A673 (cell line): Measurements from ENCODE around the gene SMIM45.

Source experiments
- BruUV-seq: library from RNA; stranded (reverse); fragments of 400-500 nt; replicated peaks from 2 replicates; lab custom pipeline; 2021; lab: Mats Ljungman, UMichigan
- CTCF ChIA-PET: fragments of 300-600 bp; sonication (Branson Sonifier 250); formaldehyde crosslinking; loops from one replicate; lab custom pipeline; 2022; ENCODE audit warnings: antibody characterized with exemption; lab: Charles Lee
- POLR2A ChIA-PET: fragments of 300-600 bp; sonication (Branson Sonifier 250); formaldehyde crosslinking; loops from one replicate; lab custom pipeline; 2022; ENCODE audit warnings: antibody characterized with exemption; ENCODE audit not compliant: low non-redundant PET; lab: Charles Lee
- DNase-seq: peaks from one replicate; pipeline ENCODE4 v3.0.0-alpha.2; 2015; ENCODE audit warnings: low spot score
- H3K27ac ChIP-seq: fragments of 200-600 bp; sonication (generic); 2 replicates; pipeline ENCODE4 v1.5.1; 2016; ENCODE audit warnings: mixed run types, low read depth, mild to moderate bottlenecking, mixed read lengths, antibody characterized with exemption, low read length; ENCODE audit not compliant: poor library complexity, severe bottlenecking
- H3K27me3 ChIP-seq: fragments of 200-600 bp; sonication (generic); replicated peaks from 2 replicates; pipeline ENCODE4 v1.6.1; 2017; ENCODE audit warnings: mixed run types, low read depth, mild to moderate bottlenecking, mixed read lengths, antibody characterized with exemption, low read length; ENCODE audit not compliant: insufficient read depth, poor library complexity
- H3K36me3 ChIP-seq: fragments of 200-600 bp; sonication (generic); 2 replicates; pipeline ENCODE4 v1.6.1; 2016; ENCODE audit warnings: mixed run types, mild to moderate bottlenecking, mixed read lengths, antibody characterized with exemption, low read length; ENCODE audit not compliant: insufficient read depth, poor library complexity, severe bottlenecking
- H3K4me1 ChIP-seq: fragments of 200-600 bp; sonication (generic); 2 replicates; pipeline ENCODE4 v1.6.1; 2017; ENCODE audit warnings: mixed run types, mild to moderate bottlenecking, mixed read lengths, antibody characterized with exemption, low read length; ENCODE audit not compliant: insufficient read depth, poor library complexity, severe bottlenecking
- H3K4me3 ChIP-seq: fragments of 200-600 bp; sonication (generic); 2 replicates; pipeline ENCODE4 v1.5.1; 2016; ENCODE audit warnings: low read depth, mixed run types, mild to moderate bottlenecking, mixed read lengths, low read length; ENCODE audit not compliant: poor library complexity, severe bottlenecking
- H3K9me3 ChIP-seq: fragments of 200-600 bp; sonication (generic); 2 replicates; pipeline ENCODE4 v1.6.1; 2016; ENCODE audit warnings: mixed run types, low read depth, mild to moderate bottlenecking, mixed read lengths, antibody characterized with exemption, low read length; ENCODE audit not compliant: poor library complexity, severe bottlenecking
- EZH2 ChIP-seq: fragments of 200-600 bp; sonication (generic); IDR thresholded peaks from 2 replicates; pipeline ENCODE4 v1.6.1; 2017; ENCODE audit warnings: borderline replicate concordance, low read depth, mild to moderate bottlenecking, mixed read lengths, antibody characterized with exemption, low read length; ENCODE audit not compliant: poor library complexity, severe bottlenecking
- intact Hi-C: fragments of 100-400 bp; cut with micrococcal nuclease; formaldehyde crosslinking; loops from one replicate; pipeline ENCODE4 v1.10.0; 2022; ENCODE audit not compliant: unreplicated experiment
- TF ChIP-seq, protein P1 (sequence below): fragments of 300-800, 200-600 bp; sonication (generic); conservative IDR thresholded peaks from 2 replicates; pipeline ENCODE4 v1.5.1; 2017; ENCODE audit warnings: low read depth, mild to moderate bottlenecking, antibody characterized with exemption, low read length, moderate library complexity, mixed read lengths

The SMIM45 gene

DNA sequence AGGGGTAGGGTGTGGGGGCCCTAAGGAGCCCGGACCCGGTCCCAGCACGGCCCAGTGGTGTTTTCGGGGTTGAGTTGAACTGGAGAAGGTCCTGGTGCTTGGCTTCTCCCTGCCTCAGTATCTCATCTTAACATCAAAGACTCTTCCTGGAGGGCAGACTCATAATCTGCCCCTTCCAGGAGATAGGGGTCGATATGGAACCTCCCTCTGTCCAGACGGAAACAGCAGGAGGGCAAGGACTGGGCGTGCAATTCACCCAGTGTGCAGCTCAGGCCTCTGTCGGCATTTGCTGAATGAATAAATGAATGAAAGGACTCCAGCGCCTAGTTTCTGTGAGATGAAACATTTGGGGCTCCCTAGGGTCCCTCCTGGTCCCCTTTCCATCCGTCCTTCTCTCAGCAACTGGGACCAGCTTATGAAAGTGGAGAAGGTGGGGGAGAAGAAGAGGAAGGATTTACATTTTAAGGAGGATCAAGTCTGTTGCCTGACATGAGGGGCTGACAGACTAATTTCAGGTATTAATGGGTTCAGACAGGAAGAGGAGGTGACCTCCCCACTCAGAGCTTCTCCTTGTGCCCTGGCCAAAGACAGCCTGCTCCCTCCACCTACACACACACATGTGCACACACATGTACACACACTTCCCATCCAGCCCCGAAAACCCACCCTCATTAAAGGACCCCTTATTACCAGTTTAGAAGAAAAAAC is 36.0 kb upstream of the SMIM45 start:
- H3K4me3 ChIP-seq, result no peak overlapping the region
- intact Hi-C loops, result no loop called here
- H3K36me3 ChIP-seq, result no peaks in the 10 kb centered on the region
- no peak overlapping the region for H3K27ac ChIP-seq
- H3K9me3 ChIP-seq, result no peaks in the 10 kb centered on the region
- H3K27me3 ChIP-seq, result peaks cover 35% of the 10 kb centered on the region
- H3K4me1 ChIP-seq, result peaks cover 35% of the 10 kb centered on the region
- no peak for DNase-seq
- BruUV-seq, result no TSS peak
- TF ChIP-seq, protein P1, sequence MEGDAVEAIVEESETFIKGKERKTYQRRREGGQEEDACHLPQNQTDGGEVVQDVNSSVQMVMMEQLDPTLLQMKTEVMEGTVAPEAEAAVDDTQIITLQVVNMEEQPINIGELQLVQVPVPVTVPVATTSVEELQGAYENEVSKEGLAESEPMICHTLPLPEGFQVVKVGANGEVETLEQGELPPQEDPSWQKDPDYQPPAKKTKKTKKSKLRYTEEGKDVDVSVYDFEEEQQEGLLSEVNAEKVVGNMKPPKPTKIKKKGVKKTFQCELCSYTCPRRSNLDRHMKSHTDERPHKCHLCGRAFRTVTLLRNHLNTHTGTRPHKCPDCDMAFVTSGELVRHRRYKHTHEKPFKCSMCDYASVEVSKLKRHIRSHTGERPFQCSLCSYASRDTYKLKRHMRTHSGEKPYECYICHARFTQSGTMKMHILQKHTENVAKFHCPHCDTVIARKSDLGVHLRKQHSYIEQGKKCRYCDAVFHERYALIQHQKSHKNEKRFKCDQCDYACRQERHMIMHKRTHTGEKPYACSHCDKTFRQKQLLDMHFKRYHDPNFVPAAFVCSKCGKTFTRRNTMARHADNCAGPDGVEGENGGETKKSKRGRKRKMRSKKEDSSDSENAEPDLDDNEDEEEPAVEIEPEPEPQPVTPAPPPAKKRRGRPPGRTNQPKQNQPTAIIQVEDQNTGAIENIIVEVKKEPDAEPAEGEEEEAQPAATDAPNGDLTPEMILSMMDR, result no peak
- TF ChIP-seq EZH2, result no peak
- CTCF ChIA-PET, result interaction anchor here (1.2 kb wide), 1 partner anchor 10 kb away, joined by 3 read pairs; no protein-coding TSS in a partner anchor
- POLR2A ChIA-PET, result interaction anchor here (0.7 kb wide), 1 partner anchor 773 kb away, joined by 11 read pairs; no protein-coding TSS in a partner anchor

- ChIA-PET POLR2A (interaction anchor here (0.7 kb wide), 1 partner anchor 772 kb away, joined by 11 read pairs; no protein-coding TSS in a partner anchor), CTCF (interaction anchor here (1.2 kb wide), 1 partner anchor 9 kb away, joined by 3 read pairs; no protein-coding TSS in a partner anchor)
- Histone ChIP-seq H3K4me1 (peaks cover 35% of the 10 kb centered on the region), H3K9me3 (no peaks in the 10 kb centered on the region), H3K27me3 (peaks cover 30% of the 10 kb centered on the region), H3K4me3 (no peak overlapping the region), H3K36me3 (no peaks in the 10 kb centered on the region), H3K27ac (no peak overlapping the region)
- no TSS peak for BruUV-seq
- intact Hi-C loops, result no loop called here
- TF ChIP-seq, protein P1, result no peak
- no peak for TF ChIP-seq EZH2
- no peak for DNase-seq
Observed at GRCh38 chr22:41916745-41917358, 35.1 kb upstream of the SMIM45 start.

DNA sequence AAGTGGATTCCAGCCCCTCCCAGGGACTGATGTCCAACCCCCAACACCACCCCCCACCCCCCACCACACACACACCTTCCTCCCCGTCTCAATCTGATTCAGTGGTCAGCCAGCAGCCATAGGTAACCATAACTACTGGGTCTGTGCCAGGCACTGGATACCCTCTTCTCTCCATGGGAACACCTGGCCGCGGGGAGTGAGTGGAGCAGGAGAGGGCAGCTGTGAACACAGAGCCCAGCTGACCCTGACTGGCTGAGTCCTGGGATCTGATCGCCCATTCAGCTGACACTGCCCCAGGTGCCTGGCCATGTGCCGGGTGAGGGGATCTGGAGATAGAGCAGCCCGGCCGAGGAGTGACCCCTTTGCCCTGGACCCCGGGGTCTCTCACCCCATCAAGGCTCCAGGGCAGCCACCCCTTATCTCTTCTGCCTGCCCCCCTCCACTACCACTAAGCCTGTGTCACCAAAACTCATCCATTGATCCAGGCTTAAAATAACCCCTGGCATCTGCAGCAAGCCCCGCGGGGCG is 34.5 kb upstream of the SMIM45 start:
- Histone ChIP-seq H3K27me3 (peaks cover 27% of the 10 kb centered on the region), H3K36me3 (no peaks in the 10 kb centered on the region), H3K4me3 (no peak overlapping the region), H3K9me3 (no peaks in the 10 kb centered on the region), H3K4me1 (peaks cover 35% of the 10 kb centered on the region), H3K27ac (no peak overlapping the region)
- ChIA-PET POLR2A (no interaction called here), CTCF (no interaction called here)
- TF ChIP-seq, protein P1, result no peak
- no peak for TF ChIP-seq EZH2
- DNase-seq, result no peak
- intact Hi-C loops, result no loop called here
- no TSS peak for BruUV-seq
